Heart left ventricle (tissue), 16 donors: ENCODE measurements around the gene FGF14. TPM values are rescaled to one million over a fixed set of nuclear protein-coding genes. Genes with fewer than 3 reads are reported as not detected.

ENCODE experiments used
- ATAC-seq, 4 donors: fragments of 200-7000 bp; cut with Tn5 transposase; one replicate each; pipeline ENCODE4 v1.9.1; 2020 to 2022; ENCODE audit warnings: moderate library complexity in 4 of 4, mild to moderate bottlenecking in 3 of 4, moderate number of reproducible peaks in 1 of 4
- DNase-seq, 5 donors: peaks; one replicate each; pipeline ENCODE4 v3.0.0-alpha.2; 2020
- H3K27ac ChIP-seq, 12 donors: fragments of 200-600 bp; sonication (generic) in 4 of 12; one replicate each; pipeline versions ENCODE4 v1.5.0 to v1.8.0; 2016 to 2022; ENCODE audit warnings: mild to moderate bottlenecking in 2 of 12
- H3K27me3 ChIP-seq, 9 donors: fragments of 200-600 bp; sonication (generic) in 2 of 9; one replicate each; pipeline versions ENCODE4 v1.5.1 to v1.8.0; 2016 to 2022; ENCODE audit warnings: mild to moderate bottlenecking in 3 of 9
- H3K36me3 ChIP-seq, 9 donors: fragments of 200-600 bp; sonication (generic) in 2 of 9; one replicate each; pipeline versions ENCODE4 v1.5.0 to v1.8.0; 2018 to 2022; ENCODE audit warnings: mild to moderate bottlenecking in 2 of 9
- H3K4me1 ChIP-seq, 12 donors: fragments of 200-600 bp; sonication (generic) in 4 of 12; one replicate each; pipeline versions ENCODE4 v1.5.0 to v1.8.0; 2016 to 2022; ENCODE audit warnings: mild to moderate bottlenecking in 3 of 12
- H3K4me3 ChIP-seq, 12 donors: fragments of 200-600 bp; sonication (generic) in 4 of 12; one replicate each; pipeline versions ENCODE4 v1.5.0 to v1.8.0; 2017 to 2022; ENCODE audit warnings: mild to moderate bottlenecking in 9 of 12, moderate library complexity in 4 of 12
- H3K9me3 ChIP-seq, 12 donors: fragments of 200-600 bp; sonication (generic) in 4 of 12; one replicate each; pipeline versions ENCODE4 v1.5.0 to v1.8.0; 2016 to 2022; ENCODE audit warnings: mild to moderate bottlenecking in 1 of 12
- POLR2A ChIP-seq, 2 donors: fragments of 450-650 bp; IDR thresholded peaks; one replicate each; pipeline ENCODE4 v1.6.1; 2017; ENCODE audit warnings: antibody characterized with exemption in 2 of 2, mild to moderate bottlenecking in 2 of 2, moderate library complexity in 2 of 2
- WGBS, 4 donors: extraction: QIAGEN DNeasy Blood & Tissue Kit in 2 of 4; methylation state at CpG; one replicate each; pipeline versions ENCODE4 v1.1.5 to v1.1.7; 2013 to 2018; 5-methylcytosine and 5-hydroxymethylcytosine counted together
- intact Hi-C, 10 donors: fragments of 100-400 bp; cut with DNase I; formaldehyde crosslinking; loops; one replicate each; pipeline versions ENCODE4 v1.11.1 to v1.14.2; 2022
- polyA plus RNA-seq, 2 donors: library from polyadenylated mRNA; stranded (reverse); fragments of 200-250 nt; gene quantifications; one replicate each; pipeline ENCODE4 v1.2.3, GENCODE V29; 2013
- total RNA-seq, 9 donors: library from RNA; depleted of rRNA in 2 of 9; stranded (reverse); fragments of >200 nt in 2 of 9; fragmentation: NEBNext Ultra II Directional in 3 of 9; extraction: Animal tissue kit (Norgen Biotek cat#: 25700) in 3 of 9; gene quantifications; one replicate each; pipeline versions ENCODE4 v1.1.0 to v1.2.4, GENCODE V29; 2016 to 2023
- TF ChIP-seq, protein P1 (sequence below), 12 donors: fragments of 200-600 bp; sonication (generic) in 4 of 12; IDR thresholded peaks; one replicate each; pipeline versions ENCODE4 v1.5.0 to v1.8.0; 2018 to 2022; ENCODE audit warnings: antibody characterized with exemption in 12 of 12, mild to moderate bottlenecking in 5 of 12
- donor health status: ischemic (EF 13 %, LVEDD 7.1; RV severe dilation, severe dysfunction).
- donor health status: healthy with polysubstance abuse.
- donor health status: DM: no; HTN: yes; CAD: no.
- donor health status: DM: no; HTN: no; CAD: no.
- donor health status: ischemic (EF 25% LVEDD 6.9; RV normal size, moderate dysfunction).
- donor health status: ischemic (EF 25% LVEDD 5.7; RV mildly dilated, moderate dysfunction).
- donor health status: healthy.
- donor health status: DM: yes; HTN: yes; CAD: no.
- donor health status: ischemic (EF 35%, LVEDD 5.7; RV mildly dilated, moderate dysfunction).
- donor health status: nonischemic (EF 11% LVEDD 7.7; RV severe dilation, severe dysfunction).
- donor health status: DM: yes; HTN: yes; CAD: no.
- donor health status: PGD.
- donor health status: ischemic (EF 29% LVEDD 5.4; RV normal size, mild dysfunction).
- donor health status: nonischemic (EF 23%, LVEDD 6.1; RV moderate dilation, normal function).

The FGF14 gene
- total and polyA plus RNA-seq, 11 donors: 0.14 to 6.3 (median 3.9) TPM

DNA sequence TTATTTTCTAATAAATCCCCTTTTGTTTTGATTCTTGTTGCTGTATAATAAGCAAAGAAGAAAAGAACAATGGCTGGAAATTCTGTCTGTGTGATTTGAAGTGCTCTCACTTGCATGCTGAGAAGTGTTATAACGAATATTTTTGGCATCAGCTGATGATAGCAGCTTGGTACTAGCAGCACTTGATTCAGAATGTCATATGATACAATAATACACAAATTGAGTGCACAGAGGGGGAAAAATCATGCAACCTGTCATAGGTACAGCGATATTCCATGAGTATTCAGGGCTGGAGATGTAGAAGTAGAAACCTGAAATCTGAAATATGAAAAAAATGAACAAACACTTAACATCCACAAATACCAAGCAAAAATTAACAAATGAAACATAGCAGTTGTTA lies 108.1 kb downstream of the FGF14 start:
- peak overlapping the region in 10 of 12 donors; percentile 3 to 46 (median 25) for H3K27ac ChIP-seq
- no peak overlapping the region for H3K4me3 ChIP-seq

DNA sequence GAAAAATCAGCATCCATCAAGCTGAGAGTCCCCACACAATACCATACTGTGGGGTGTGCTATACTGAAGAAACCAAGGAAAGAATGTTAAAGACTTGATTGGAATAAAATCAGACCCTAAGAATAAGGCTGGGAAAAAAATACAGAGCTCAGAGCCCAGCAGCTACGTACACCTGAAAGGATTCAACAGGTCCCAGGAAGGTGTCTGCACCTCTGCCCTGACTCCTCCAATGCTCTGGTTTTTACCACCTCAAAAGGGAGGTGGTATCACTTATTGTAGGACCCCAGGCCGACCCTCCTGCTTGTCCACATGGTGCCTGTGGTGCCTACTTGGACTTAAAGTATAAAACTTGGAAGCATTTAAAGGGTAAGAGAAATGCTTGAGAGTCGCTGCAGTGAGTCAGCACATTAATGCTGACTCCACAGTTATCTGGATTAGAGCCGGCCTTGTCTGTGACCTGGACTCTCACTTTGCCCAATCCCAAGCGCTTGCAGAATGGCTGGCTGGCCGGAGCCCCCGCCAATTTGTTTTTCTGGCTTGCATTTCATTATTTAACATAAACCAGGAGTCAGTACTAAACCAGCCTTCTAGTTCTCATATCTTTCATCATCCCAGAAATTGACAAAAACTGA lies 110.1 kb downstream of the FGF14 start:
- Histone ChIP-seq H3K9me3 (no peaks in the 10 kb centered on the region), H3K4me3 (no peak overlapping the region), H3K36me3 (no peaks in the 10 kb centered on the region), H3K4me1 (peaks cover 0 to 24% (median 10%) of the 10 kb centered on the region in 12 donors), H3K27ac (no peak overlapping the region), H3K27me3 (no peaks in the 10 kb centered on the region)
- WGBS, 4 donors: 77 to 82% (median 78%) methylated on average over 7 of the region's 7 CpGs
- intact Hi-C loops: loop anchor here in 1 of 10 donors (10.0 kb wide), 1 partner anchor 103 kb away; no protein-coding TSS in a partner anchor
- ATAC-seq: peak in 1 of 4 donors; percentile 49
- DNase-seq: no peak
- TF ChIP-seq, protein P1, sequence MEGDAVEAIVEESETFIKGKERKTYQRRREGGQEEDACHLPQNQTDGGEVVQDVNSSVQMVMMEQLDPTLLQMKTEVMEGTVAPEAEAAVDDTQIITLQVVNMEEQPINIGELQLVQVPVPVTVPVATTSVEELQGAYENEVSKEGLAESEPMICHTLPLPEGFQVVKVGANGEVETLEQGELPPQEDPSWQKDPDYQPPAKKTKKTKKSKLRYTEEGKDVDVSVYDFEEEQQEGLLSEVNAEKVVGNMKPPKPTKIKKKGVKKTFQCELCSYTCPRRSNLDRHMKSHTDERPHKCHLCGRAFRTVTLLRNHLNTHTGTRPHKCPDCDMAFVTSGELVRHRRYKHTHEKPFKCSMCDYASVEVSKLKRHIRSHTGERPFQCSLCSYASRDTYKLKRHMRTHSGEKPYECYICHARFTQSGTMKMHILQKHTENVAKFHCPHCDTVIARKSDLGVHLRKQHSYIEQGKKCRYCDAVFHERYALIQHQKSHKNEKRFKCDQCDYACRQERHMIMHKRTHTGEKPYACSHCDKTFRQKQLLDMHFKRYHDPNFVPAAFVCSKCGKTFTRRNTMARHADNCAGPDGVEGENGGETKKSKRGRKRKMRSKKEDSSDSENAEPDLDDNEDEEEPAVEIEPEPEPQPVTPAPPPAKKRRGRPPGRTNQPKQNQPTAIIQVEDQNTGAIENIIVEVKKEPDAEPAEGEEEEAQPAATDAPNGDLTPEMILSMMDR (IDR thresholded peaks at IDR 0.05): no peak
- TF ChIP-seq POLR2A (IDR thresholded peaks at IDR 0.05): no peak

More for the DNA sequence above, 108.1 kb downstream of the FGF14 start:
- H3K36me3 ChIP-seq: no peaks in the 10 kb centered on the region
- TF ChIP-seq POLR2A (IDR thresholded peaks at IDR 0.05): no peak
- TF ChIP-seq, protein P1 (IDR thresholded peaks at IDR 0.05): no peak
- peak in 2 of 4 donors; percentile 62 to 64 for ATAC-seq
- intact Hi-C loops: loop anchor here in 1 of 10 donors (10.0 kb wide), 1 partner anchor 101 kb away; no protein-coding TSS in a partner anchor
- no peak for DNase-seq
- H3K9me3 ChIP-seq: no peaks in the 10 kb centered on the region
- no peaks in the 10 kb centered on the region for H3K27me3 ChIP-seq
- peaks cover 0 to 24% (median 10%) of the 10 kb centered on the region in 12 donors for H3K4me1 ChIP-seq
- 24 to 46% (median 40%) methylated on average over 2 of the region's 2 CpGs for WGBS, 4 donors

DNA sequence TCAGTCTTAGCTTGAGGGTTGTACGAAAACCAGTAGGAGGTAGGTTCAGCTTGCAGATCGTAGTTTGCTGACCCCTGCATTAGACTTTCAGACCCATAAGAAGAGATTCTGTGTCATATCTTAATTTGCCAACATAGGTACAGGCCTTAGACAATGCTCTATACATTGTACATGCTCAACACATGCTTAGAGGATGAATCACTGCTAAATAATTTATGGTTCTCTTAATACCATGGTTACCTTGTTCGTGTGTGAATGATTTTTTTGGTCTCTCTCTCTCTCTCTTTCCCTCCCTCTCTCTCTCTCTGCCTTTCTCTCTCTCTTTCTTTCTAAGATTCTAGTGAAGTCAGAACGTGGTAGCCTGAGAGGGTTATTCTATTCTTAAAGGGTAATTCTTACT lies 112.2 kb downstream of the FGF14 start:
- Histone ChIP-seq H3K4me1 (peaks cover 0 to 18% (median 10%) of the 10 kb centered on the region in 12 donors), H3K27ac (no peak overlapping the region), H3K27me3 (no peaks in the 10 kb centered on the region), H3K4me3 (no peak overlapping the region), H3K36me3 (no peaks in the 10 kb centered on the region), H3K9me3 (no peaks in the 10 kb centered on the region)
- WGBS, 4 donors: 57 to 67% (median 65%) methylated on average over 4 of the region's 4 CpGs
- DNase-seq (no peak), ATAC-seq (no peak)
- intact Hi-C loops: loop anchor here in 1 of 10 donors (10.0 kb wide), 1 partner anchor 105 kb away; no protein-coding TSS in a partner anchor
- TF ChIP-seq, protein P1 (IDR thresholded peaks at IDR 0.05): no peak
- no peak for TF ChIP-seq POLR2A (IDR thresholded peaks at IDR 0.05)

DNA sequence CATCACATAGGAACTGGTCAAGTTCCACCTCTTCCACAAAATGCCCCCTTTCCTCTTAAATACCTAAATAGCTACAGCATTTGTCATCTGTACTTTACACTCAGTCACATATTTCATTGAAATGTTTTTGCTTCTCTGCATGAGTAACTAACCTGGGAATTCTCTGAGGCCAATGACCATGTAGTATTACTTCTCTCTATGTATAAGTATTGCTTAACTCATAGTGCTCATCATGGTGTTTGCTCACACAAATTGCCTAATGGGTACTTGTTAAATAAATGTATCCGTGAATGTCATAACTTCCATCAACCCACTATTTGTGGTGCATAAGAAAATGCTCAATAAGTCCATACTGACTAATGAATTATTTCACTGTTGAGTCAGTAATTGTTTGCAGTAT lies 115.5 kb downstream of the FGF14 start:
- no peak for TF ChIP-seq POLR2A (IDR thresholded peaks at IDR 0.05)
- TF ChIP-seq, protein P1 (IDR thresholded peaks at IDR 0.05): no peak
- H3K27ac ChIP-seq: no peak overlapping the region
- no peak for DNase-seq

More for the DNA sequence above, 115.5 kb downstream of the FGF14 start:
- Histone ChIP-seq H3K4me3 (no peak overlapping the region), H3K4me1 (no peaks in the 10 kb centered on the region), H3K36me3 (no peaks in the 10 kb centered on the region), H3K27me3 (no peaks in the 10 kb centered on the region), H3K9me3 (no peaks in the 10 kb centered on the region)
- ATAC-seq: no peak
- intact Hi-C loops: no loop called here
- WGBS, 4 donors: 85 to 100% (median 93%) methylated on average over 1 of the region's 1 CpG
